ENCODE data around the gene SNAP25. TPM values are rescaled to one million over a fixed set of nuclear protein-coding genes. Genes with fewer than 3 reads are reported as not detected.

Gene SNAP25
- total and polyA plus RNA-seq, 2 donors (not counting 1 experiment from before 2014, with no cell fraction given): 0.27 TPM; not detected in 1

- no peak overlapping the region for H3K4me2 ChIP-seq (replicated peaks; ENCODE audit: low read depth, low read length, poor library complexity, severe bottlenecking)
- no peaks in the 10 kb centered on the region for H3K4me1 ChIP-seq (ENCODE audit: control insufficient read depth in 2 of 2, insufficient read depth in 2 of 2, low read length in 2 of 2)
- H3K9me3 ChIP-seq (ENCODE audit: control extremely low read depth in 1 of 3, control insufficient read depth in 2 of 3, insufficient read depth in 1 of 3, low read length in 2 of 3): peaks cover 0 to 18% (median 0%) of the 10 kb centered on the region in 3 donors
- Mint-ChIP-seq H3K27ac (no peak overlapping the region), H3K9me3 (ENCODE audit: insufficient read depth) (no peaks in the 10 kb centered on the region), H3K4me1 (no peaks in the 10 kb centered on the region), H3K27me3 (peaks cover 4% of the 10 kb centered on the region), H3K4me3 (no peak overlapping the region)
- H3K36me3 ChIP-seq (replicated peaks in 1 of 2; ENCODE audit: control extremely low read depth in 1 of 2, control insufficient read depth in 1 of 2, extremely low read depth in 1 of 2, insufficient read depth in 2 of 2, low read length in 1 of 2): no peaks in the 10 kb centered on the region
- no peaks in the 10 kb centered on the region for H3K79me2 ChIP-seq (ENCODE audit: control insufficient read depth, insufficient read depth, low read length)
- DNase-seq (no peak), ATAC-seq (ENCODE audit: low read depth) (no peak)
- no peak overlapping the region for H3K27ac ChIP-seq (ENCODE audit: low read length in 2 of 2)
- H3K27me3 ChIP-seq (replicated peaks in 1 of 4; ENCODE audit: control extremely low read depth in 1 of 4, control insufficient read depth in 3 of 4, insufficient read depth in 4 of 4, low read length in 3 of 4): no peaks in the 10 kb centered on the region
- ChIA-PET POLR2A (no interaction called here), CTCF (no interaction called here)
- no peak overlapping the region for H3K4me3 ChIP-seq (ENCODE audit: control extremely low read depth in 1 of 5, extremely low read depth in 1 of 5, insufficient read depth in 1 of 5, low read depth in 2 of 5, low read length in 4 of 5)
- intact Hi-C loops (cut with micrococcal nuclease): no loop called here
- no peak for TF ChIP-seq CTCF (IDR thresholded peaks at IDR 0.05)
- TF ChIP-seq EZH2 (IDR thresholded peaks at IDR 0.05; ENCODE audit: borderline replicate concordance, insufficient read depth, low read depth, low read length, poor library complexity, severe bottlenecking): no peak
- 57% methylated on average over 1 of the region's 2 CpGs for whole genome bisulfite sequencing (ENCODE audit: insufficient coverage)
- H4K20me1 ChIP-seq (ENCODE audit: control insufficient read depth, insufficient read depth, low read length, poor library complexity, severe bottlenecking): no peaks in the 10 kb centered on the region
- H2AFZ ChIP-seq (ENCODE audit: insufficient read depth, low read depth, low read length, poor library complexity, severe bottlenecking): no peak overlapping the region
- H3K9ac ChIP-seq (ENCODE audit: low read length): no peak overlapping the region
Observed at GRCh38 chr20:10338426-10339180, 120.0 kb downstream of the SNAP25 start.

- Mint-ChIP-seq H3K4me1 (no peaks in the 10 kb centered on the region), H3K9me3 (ENCODE audit: insufficient read depth) (no peaks in the 10 kb centered on the region), H3K27ac (no peak overlapping the region), H3K4me3 (no peak overlapping the region), H3K27me3 (peaks cover 4% of the 10 kb centered on the region)
- no peaks in the 10 kb centered on the region for H3K4me1 ChIP-seq (ENCODE audit: control insufficient read depth in 2 of 2, insufficient read depth in 2 of 2, low read length in 2 of 2)
- no peak for TF ChIP-seq CTCF (IDR thresholded peaks at IDR 0.05)
- TF ChIP-seq EZH2 (IDR thresholded peaks at IDR 0.05; ENCODE audit: borderline replicate concordance, insufficient read depth, low read depth, low read length, poor library complexity, severe bottlenecking): no peak
- ChIA-PET CTCF (no interaction called here), POLR2A (no interaction called here)
- ATAC-seq (ENCODE audit: low read depth): no peak
- H2AFZ ChIP-seq (ENCODE audit: insufficient read depth, low read depth, low read length, poor library complexity, severe bottlenecking): no peak overlapping the region
- H3K36me3 ChIP-seq (replicated peaks in 1 of 2; ENCODE audit: control extremely low read depth in 1 of 2, control insufficient read depth in 1 of 2, extremely low read depth in 1 of 2, insufficient read depth in 2 of 2, low read length in 1 of 2): no peaks in the 10 kb centered on the region
- no peak overlapping the region for H3K9ac ChIP-seq (ENCODE audit: low read length)
- no peak for DNase-seq
- intact Hi-C loops (cut with micrococcal nuclease): no loop called here
- H3K27ac ChIP-seq (ENCODE audit: low read length in 2 of 2): no peak overlapping the region
- no peaks in the 10 kb centered on the region for H3K79me2 ChIP-seq (ENCODE audit: control insufficient read depth, insufficient read depth, low read length)
- H3K9me3 ChIP-seq (ENCODE audit: control extremely low read depth in 1 of 3, control insufficient read depth in 2 of 3, insufficient read depth in 1 of 3, low read length in 2 of 3): peaks cover 0 to 18% (median 0%) of the 10 kb centered on the region in 3 donors
- no peak overlapping the region for H3K4me3 ChIP-seq (ENCODE audit: control extremely low read depth in 1 of 5, extremely low read depth in 1 of 5, insufficient read depth in 1 of 5, low read depth in 2 of 5, low read length in 4 of 5)
- H3K27me3 ChIP-seq (replicated peaks in 1 of 4; ENCODE audit: control extremely low read depth in 1 of 4, control insufficient read depth in 3 of 4, insufficient read depth in 4 of 4, low read length in 3 of 4): no peaks in the 10 kb centered on the region
- WGBS (ENCODE audit: insufficient coverage): no CpG with 5 or more reads among the region's 1 CpG
- H3K4me2 ChIP-seq (replicated peaks; ENCODE audit: low read depth, low read length, poor library complexity, severe bottlenecking): no peak overlapping the region
- H4K20me1 ChIP-seq (ENCODE audit: control insufficient read depth, insufficient read depth, low read length, poor library complexity, severe bottlenecking): no peaks in the 10 kb centered on the region
Observed at GRCh38 chr20:10339609-10340008, 121.0 kb downstream of the SNAP25 start.

All from B cell (primary cell).